ENCODE results near the gene FAU. TPM values are rescaled to one million over a fixed set of nuclear protein-coding genes. Genes with fewer than 3 reads are reported as not detected.

FAU gene
- total and polyA plus RNA-seq, 2 of the 13 experiments (the other 11 are each of a cell fraction or from before 2014, with no cell fraction given), result 374 to 869 TPM

DNA sequence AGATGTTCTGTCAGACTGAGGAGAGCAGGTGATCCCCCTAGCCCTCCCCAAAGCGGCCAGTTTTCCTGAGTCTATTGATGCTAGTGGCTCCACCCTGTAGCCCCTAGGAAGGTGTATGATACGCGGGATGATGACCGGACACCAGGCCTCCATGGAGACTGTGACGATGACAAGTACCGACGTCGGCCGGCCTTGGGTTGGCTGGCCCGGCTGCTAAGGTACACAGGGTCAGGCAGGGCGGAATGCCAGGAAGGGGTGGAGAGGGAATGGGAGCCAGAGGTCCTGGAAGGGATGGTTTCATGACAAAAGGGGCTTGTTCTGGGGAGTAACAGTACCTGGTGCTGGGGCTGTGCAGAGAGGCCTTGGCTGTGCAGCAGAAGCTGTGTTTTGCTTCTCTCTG lies 34.7 kb downstream of the FAU start (continued):
- TF ChIP-seq, protein P1, sequence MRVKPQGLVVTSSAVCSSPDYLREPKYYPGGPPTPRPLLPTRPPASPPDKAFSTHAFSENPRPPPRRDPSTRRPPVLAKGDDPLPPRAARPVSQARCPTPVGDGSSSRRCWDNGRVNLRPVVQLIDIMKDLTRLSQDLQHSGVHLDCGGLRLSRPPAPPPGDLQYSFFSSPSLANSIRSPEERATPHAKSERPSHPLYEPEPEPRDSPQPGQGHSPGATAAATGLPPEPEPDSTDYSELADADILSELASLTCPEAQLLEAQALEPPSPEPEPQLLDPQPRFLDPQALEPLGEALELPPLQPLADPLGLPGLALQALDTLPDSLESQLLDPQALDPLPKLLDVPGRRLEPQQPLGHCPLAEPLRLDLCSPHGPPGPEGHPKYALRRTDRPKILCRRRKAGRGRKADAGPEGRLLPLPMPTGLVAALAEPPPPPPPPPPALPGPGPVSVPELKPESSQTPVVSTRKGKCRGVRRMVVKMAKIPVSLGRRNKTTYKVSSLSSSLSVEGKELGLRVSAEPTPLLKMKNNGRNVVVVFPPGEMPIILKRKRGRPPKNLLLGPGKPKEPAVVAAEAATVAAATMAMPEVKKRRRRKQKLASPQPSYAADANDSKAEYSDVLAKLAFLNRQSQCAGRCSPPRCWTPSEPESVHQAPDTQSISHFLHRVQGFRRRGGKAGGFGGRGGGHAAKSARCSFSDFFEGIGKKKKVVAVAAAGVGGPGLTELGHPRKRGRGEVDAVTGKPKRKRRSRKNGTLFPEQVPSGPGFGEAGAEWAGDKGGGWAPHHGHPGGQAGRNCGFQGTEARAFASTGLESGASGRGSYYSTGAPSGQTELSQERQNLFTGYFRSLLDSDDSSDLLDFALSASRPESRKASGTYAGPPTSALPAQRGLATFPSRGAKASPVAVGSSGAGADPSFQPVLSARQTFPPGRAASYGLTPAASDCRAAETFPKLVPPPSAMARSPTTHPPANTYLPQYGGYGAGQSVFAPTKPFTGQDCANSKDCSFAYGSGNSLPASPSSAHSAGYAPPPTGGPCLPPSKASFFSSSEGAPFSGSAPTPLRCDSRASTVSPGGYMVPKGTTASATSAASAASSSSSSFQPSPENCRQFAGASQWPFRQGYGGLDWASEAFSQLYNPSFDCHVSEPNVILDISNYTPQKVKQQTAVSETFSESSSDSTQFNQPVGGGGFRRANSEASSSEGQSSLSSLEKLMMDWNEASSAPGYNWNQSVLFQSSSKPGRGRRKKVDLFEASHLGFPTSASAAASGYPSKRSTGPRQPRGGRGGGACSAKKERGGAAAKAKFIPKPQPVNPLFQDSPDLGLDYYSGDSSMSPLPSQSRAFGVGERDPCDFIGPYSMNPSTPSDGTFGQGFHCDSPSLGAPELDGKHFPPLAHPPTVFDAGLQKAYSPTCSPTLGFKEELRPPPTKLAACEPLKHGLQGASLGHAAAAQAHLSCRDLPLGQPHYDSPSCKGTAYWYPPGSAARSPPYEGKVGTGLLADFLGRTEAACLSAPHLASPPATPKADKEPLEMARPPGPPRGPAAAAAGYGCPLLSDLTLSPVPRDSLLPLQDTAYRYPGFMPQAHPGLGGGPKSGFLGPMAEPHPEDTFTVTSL (CRISPR knock-in tag; IDR thresholded peaks at IDR 0.05; ENCODE audit: borderline replicate concordance), result no peak
- TF ChIP-seq ZNF749 (CRISPR knock-in tag; IDR thresholded peaks at IDR 0.05; ENCODE audit: borderline replicate concordance) (no peak), HNF4A (CRISPR knock-in tag; IDR thresholded peaks at IDR 0.05) (no peak), ZNF556 (CRISPR knock-in tag; IDR thresholded peaks at IDR 0.05; ENCODE audit: borderline replicate concordance) (no peak), STAG1 (CRISPR knock-in tag; IDR thresholded peaks at IDR 0.05) (no peak), ESRRA (CRISPR knock-in tag; IDR thresholded peaks at IDR 0.05; ENCODE audit: low read depth) (no peak), HES4 (CRISPR knock-in tag; IDR thresholded peaks at IDR 0.05; ENCODE audit: borderline replicate concordance) (no peak), REL (CRISPR knock-in tag; conservative IDR thresholded peaks at IDR 0.05) (no peak), RXRA (CRISPR knock-in tag; IDR thresholded peaks at IDR 0.05) (no peak), ZNF430 (CRISPR knock-in tag; IDR thresholded peaks at IDR 0.05) (no peak), HHEX (CRISPR knock-in tag; IDR thresholded peaks at IDR 0.05) (no peak), ZNF619 (CRISPR knock-in tag; IDR thresholded peaks at IDR 0.05) (no peak), RORA (CRISPR knock-in tag; IDR thresholded peaks at IDR 0.05) (no peak), NR2F1 (CRISPR knock-in tag; IDR thresholded peaks at IDR 0.05) (no peak)

Measured in HepG2 (cell line).